ENCODE results near the gene RBMS1. TPM values are rescaled to one million over a fixed set of nuclear protein-coding genes. Genes with fewer than 3 reads are reported as not detected.

Gene RBMS1
- total and polyA plus RNA-seq, 4 donors: 7.9 to 23.5 (median 15.5) TPM

DNA sequence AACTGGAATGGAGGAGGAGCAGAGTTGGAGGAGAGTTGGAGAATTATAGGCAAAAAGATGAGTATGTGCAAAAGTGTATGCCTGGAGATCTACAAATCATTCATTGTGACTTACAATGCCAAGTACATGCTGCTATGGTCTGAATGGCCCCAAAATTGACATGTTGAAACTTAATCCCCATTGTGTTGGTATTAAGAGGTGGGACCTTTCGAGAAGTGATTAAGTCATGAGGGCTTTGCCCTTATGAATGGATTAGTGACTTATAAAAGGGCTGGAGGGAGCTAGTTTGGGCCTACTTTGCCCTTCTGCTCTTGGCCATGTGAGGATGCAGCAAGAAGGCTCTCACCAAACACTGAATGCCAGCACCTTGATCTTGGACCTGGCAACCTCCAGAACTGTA lies 6.3 kb upstream of the RBMS1 start (continued):
- TF ChIP-seq, protein P1, sequence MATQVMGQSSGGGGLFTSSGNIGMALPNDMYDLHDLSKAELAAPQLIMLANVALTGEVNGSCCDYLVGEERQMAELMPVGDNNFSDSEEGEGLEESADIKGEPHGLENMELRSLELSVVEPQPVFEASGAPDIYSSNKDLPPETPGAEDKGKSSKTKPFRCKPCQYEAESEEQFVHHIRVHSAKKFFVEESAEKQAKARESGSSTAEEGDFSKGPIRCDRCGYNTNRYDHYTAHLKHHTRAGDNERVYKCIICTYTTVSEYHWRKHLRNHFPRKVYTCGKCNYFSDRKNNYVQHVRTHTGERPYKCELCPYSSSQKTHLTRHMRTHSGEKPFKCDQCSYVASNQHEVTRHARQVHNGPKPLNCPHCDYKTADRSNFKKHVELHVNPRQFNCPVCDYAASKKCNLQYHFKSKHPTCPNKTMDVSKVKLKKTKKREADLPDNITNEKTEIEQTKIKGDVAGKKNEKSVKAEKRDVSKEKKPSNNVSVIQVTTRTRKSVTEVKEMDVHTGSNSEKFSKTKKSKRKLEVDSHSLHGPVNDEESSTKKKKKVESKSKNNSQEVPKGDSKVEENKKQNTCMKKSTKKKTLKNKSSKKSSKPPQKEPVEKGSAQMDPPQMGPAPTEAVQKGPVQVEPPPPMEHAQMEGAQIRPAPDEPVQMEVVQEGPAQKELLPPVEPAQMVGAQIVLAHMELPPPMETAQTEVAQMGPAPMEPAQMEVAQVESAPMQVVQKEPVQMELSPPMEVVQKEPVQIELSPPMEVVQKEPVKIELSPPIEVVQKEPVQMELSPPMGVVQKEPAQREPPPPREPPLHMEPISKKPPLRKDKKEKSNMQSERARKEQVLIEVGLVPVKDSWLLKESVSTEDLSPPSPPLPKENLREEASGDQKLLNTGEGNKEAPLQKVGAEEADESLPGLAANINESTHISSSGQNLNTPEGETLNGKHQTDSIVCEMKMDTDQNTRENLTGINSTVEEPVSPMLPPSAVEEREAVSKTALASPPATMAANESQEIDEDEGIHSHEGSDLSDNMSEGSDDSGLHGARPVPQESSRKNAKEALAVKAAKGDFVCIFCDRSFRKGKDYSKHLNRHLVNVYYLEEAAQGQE (IDR thresholded peaks at IDR 0.05): no peak
- TF ChIP-seq RXRA (IDR thresholded peaks at IDR 0.05) (no peak), JUND (IDR thresholded peaks at IDR 0.05) (no peak)

DNA sequence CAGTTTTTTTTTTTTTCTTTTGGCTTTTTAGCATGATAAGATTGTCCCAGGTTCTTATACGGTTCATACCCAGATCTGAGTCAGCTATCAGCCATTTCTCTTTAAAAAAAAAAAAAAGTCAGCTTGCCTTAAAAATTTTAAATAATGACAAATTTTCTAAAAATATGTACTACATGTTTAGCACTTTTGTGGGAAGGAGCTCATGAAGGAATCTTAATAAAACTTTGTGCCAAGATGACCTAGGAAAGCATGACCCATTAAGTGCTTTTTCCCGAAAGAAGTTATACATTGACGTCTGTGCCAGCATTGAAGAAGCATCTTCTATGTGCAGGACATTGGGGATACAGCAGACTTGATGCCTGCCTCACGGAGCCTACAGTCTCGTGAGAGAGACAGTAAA lies 4.5 kb upstream of the RBMS1 start:
- TF ChIP-seq NR2F2 (IDR thresholded peaks at IDR 0.05) (no peak), SP1 (IDR thresholded peaks at IDR 0.05) (no peak), EGR1 (IDR thresholded peaks at IDR 0.05; ENCODE audit: low read depth in 2 of 2) (no peak), ATF3 (IDR thresholded peaks at IDR 0.05) (no peak), RXRA (IDR thresholded peaks at IDR 0.05) (no peak), CTCF (IDR thresholded peaks at IDR 0.05; ENCODE audit: low read depth, low read length, missing input control) (no peak), TAF1 (conservative IDR thresholded peaks at IDR 0.05) (no peak), JUND (IDR thresholded peaks at IDR 0.05) (no peak), HNF4G (IDR thresholded peaks at IDR 0.05) (no peak), FOXA2 (IDR thresholded peaks at IDR 0.05) (no peak), GABPA (IDR thresholded peaks at IDR 0.05 in 1 of 2, conservative IDR thresholded peaks at IDR 0.05 in 1 of 2) (no peak), HNF4A (conservative IDR thresholded peaks at IDR 0.05) (no peak)
- TF ChIP-seq, protein P2, sequence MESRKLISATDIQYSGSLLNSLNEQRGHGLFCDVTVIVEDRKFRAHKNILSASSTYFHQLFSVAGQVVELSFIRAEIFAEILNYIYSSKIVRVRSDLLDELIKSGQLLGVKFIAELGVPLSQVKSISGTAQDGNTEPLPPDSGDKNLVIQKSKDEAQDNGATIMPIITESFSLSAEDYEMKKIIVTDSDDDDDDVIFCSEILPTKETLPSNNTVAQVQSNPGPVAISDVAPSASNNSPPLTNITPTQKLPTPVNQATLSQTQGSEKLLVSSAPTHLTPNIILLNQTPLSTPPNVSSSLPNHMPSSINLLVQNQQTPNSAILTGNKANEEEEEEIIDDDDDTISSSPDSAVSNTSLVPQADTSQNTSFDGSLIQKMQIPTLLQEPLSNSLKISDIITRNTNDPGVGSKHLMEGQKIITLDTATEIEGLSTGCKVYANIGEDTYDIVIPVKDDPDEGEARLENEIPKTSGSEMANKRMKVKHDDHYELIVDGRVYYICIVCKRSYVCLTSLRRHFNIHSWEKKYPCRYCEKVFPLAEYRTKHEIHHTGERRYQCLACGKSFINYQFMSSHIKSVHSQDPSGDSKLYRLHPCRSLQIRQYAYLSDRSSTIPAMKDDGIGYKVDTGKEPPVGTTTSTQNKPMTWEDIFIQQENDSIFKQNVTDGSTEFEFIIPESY (IDR thresholded peaks at IDR 0.05): no peak
- TF ChIP-seq, protein P3, sequence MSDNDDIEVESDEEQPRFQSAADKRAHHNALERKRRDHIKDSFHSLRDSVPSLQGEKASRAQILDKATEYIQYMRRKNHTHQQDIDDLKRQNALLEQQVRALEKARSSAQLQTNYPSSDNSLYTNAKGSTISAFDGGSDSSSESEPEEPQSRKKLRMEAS (IDR thresholded peaks at IDR 0.05): no peak
- H3K36me3 ChIP-seq (ENCODE audit: control insufficient read depth in 4 of 4, insufficient read depth in 3 of 4, low read depth in 1 of 4, low read length in 3 of 4): no peaks in the 10 kb centered on the region
- peaks cover 0 to 3% (median 0%) of the 10 kb centered on the region in 4 donors for H3K4me1 ChIP-seq (ENCODE audit: control insufficient read depth in 4 of 4, insufficient read depth in 4 of 4, low read length in 3 of 4)
- no peak overlapping the region for H3K9ac ChIP-seq (ENCODE audit: low read depth in 1 of 2, low read length in 2 of 2)
- no peak overlapping the region for H3K27ac ChIP-seq (ENCODE audit: low read depth in 1 of 2, low read length in 2 of 2)
- no peak overlapping the region for H3K4me3 ChIP-seq (ENCODE audit: low read depth in 1 of 3, low read length in 3 of 3)
- H3K27me3 ChIP-seq (ENCODE audit: control insufficient read depth in 4 of 4, insufficient read depth in 4 of 4, low read length in 3 of 4): no peaks in the 10 kb centered on the region
- 86% methylated on average over 5 of the region's 5 CpGs for WGBS
- no peak for DNase-seq (ENCODE audit: low spot score)
- H3K9me3 ChIP-seq (ENCODE audit: control insufficient read depth in 4 of 4, low read length in 3 of 4): no peaks in the 10 kb centered on the region
